HG02938 (cell line): ENCODE data around the gene HBG2.
"Not testable (repeated sequence)": the region's sequence is repeated elsewhere in the genome, so short reads cannot be mapped to it uniquely, and the experiment has no call there.

Experiments used
- ATAC-seq: cut with Tn5 transposase; IDR thresholded peaks from one replicate; pipeline ENCODE4 v1.9.1; 2021; ENCODE audit warnings: mild to moderate bottlenecking, moderate library complexity; ENCODE audit not compliant: unreplicated experiment

HBG2 gene

GRCh38 chr11:5250543-5251204 is 3.9 kb downstream of the HBG2 start:
- ATAC-seq, result no peak

- ATAC-seq, result not testable (repeated sequence)
These were observed 4.7 kb downstream of the HBG2 start, which contains the start of gene HBG1 for GRCh38 chr11:5249807-5250396. HBG1 (minus strand) TSS chr11:5249857; CDS start chr11:5249804, 53 bp downstream.

- ATAC-seq, result not testable (repeated sequence)
These were observed 6.1 kb downstream of the HBG2 start for GRCh38 chr11:5248498-5248897.

GRCh38 chr11:5247472-5248192 is 6.9 kb downstream of the HBG2 start:
- ATAC-seq, result no peak

- ATAC-seq, result no peak
These were observed 7.7 kb downstream of the HBG2 start for GRCh38 chr11:5246772-5247471.

- ATAC-seq, result no peak
These were observed 9.4 kb downstream of the HBG2 start for GRCh38 chr11:5245155-5245554.

- ATAC-seq, result no peak
These were observed 10.8 kb downstream of the HBG2 start for GRCh38 chr11:5243816-5244180.

- peak; percentile 84 for ATAC-seq
These were observed 11.4 kb downstream of the HBG2 start for GRCh38 chr11:5242933-5243815.

GRCh38 chr11:5242208-5242607 is 12.4 kb downstream of the HBG2 start:
- no peak for ATAC-seq

GRCh38 chr11:5241458-5241857 is 13.1 kb downstream of the HBG2 start:
- ATAC-seq, result no peak

- no peak for ATAC-seq
These were observed 14.1 kb downstream of the HBG2 start for GRCh38 chr11:5240458-5240857.

- no peak for ATAC-seq
These were observed 14.5 kb downstream of the HBG2 start for GRCh38 chr11:5240056-5240455.

- ATAC-seq, result no peak
These were observed 15.5 kb downstream of the HBG2 start for GRCh38 chr11:5239046-5239445.

- no peak for ATAC-seq
These were observed 16.1 kb downstream of the HBG2 start for GRCh38 chr11:5238486-5238885.

GRCh38 chr11:5237420-5237819 is 17.2 kb downstream of the HBG2 start:
- no peak for ATAC-seq

- no peak for ATAC-seq
These were observed 19.1 kb downstream of the HBG2 start for GRCh38 chr11:5235364-5236095.

GRCh38 chr11:5234381-5234834 is 20.2 kb downstream of the HBG2 start, which contains the start of gene HBD:
HBD (minus strand) TSS chr11:5234483; CDS start chr11:5234433, 50 bp downstream.
- ATAC-seq, result peak; percentile 90

GRCh38 chr11:5233307-5233706 is 21.3 kb downstream of the HBG2 start:
- no peak for ATAC-seq

GRCh38 chr11:5232821-5233220 is 21.8 kb downstream of the HBG2 start:
- no peak for ATAC-seq

GRCh38 chr11:5232176-5232575 is 22.4 kb downstream of the HBG2 start:
- no peak for ATAC-seq
